ENCODE results near the gene NPTXR. TPM values are rescaled to one million over a fixed set of nuclear protein-coding genes. Genes with fewer than 3 reads are reported as not detected.

NPTXR gene
- total RNA-seq, 1 experiment from 2014 or later, result 129 TPM

- intact Hi-C loops (cut with micrococcal nuclease; ENCODE audit: unreplicated experiment), result no loop called here
- Histone ChIP-seq H3K27ac (ENCODE audit: low read depth, low read length, poor library complexity, severe bottlenecking) (no peak overlapping the region), H3K27me3 (replicated peaks; ENCODE audit: insufficient read depth, low read depth, low read length, poor library complexity) (no peaks in the 10 kb centered on the region), H3K4me3 (ENCODE audit: low read depth, low read length, poor library complexity, severe bottlenecking) (no peak overlapping the region), H3K4me1 (ENCODE audit: insufficient read depth, low read length, poor library complexity, severe bottlenecking) (peaks cover 10% of the 10 kb centered on the region), H3K36me3 (ENCODE audit: insufficient read depth, low read length, poor library complexity, severe bottlenecking) (peaks cover 40% of the 10 kb centered on the region), H3K9me3 (ENCODE audit: low read depth, low read length, poor library complexity, severe bottlenecking) (no peaks in the 10 kb centered on the region)
- CTCF ChIA-PET, result no interaction called here
- TF ChIP-seq EZH2 (IDR thresholded peaks at IDR 0.05; ENCODE audit: borderline replicate concordance, low read depth, low read length, poor library complexity, severe bottlenecking), result no peak
- TF ChIP-seq, protein P1, sequence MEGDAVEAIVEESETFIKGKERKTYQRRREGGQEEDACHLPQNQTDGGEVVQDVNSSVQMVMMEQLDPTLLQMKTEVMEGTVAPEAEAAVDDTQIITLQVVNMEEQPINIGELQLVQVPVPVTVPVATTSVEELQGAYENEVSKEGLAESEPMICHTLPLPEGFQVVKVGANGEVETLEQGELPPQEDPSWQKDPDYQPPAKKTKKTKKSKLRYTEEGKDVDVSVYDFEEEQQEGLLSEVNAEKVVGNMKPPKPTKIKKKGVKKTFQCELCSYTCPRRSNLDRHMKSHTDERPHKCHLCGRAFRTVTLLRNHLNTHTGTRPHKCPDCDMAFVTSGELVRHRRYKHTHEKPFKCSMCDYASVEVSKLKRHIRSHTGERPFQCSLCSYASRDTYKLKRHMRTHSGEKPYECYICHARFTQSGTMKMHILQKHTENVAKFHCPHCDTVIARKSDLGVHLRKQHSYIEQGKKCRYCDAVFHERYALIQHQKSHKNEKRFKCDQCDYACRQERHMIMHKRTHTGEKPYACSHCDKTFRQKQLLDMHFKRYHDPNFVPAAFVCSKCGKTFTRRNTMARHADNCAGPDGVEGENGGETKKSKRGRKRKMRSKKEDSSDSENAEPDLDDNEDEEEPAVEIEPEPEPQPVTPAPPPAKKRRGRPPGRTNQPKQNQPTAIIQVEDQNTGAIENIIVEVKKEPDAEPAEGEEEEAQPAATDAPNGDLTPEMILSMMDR (conservative IDR thresholded peaks at IDR 0.05; ENCODE audit: low read depth, low read length), result no peak
- POLR2A ChIA-PET (ENCODE audit: low non-redundant PET), result no interaction called here
- no peak for DNase-seq (ENCODE audit: low spot score)
- BruUV-seq (replicated peaks), result no TSS peak
Measured at GRCh38 chr22:38830845-38831108, 13.1 kb downstream of the NPTXR start.

GRCh38 chr22:38830026-38830844, 13.6 kb downstream of the NPTXR start:
- H3K9me3 ChIP-seq (ENCODE audit: low read depth, low read length, poor library complexity, severe bottlenecking), result no peaks in the 10 kb centered on the region
- ChIA-PET CTCF (interaction anchor here (0.6 kb wide), 1 partner anchor 111 kb away, joined by 14 read pairs; no protein-coding TSS in a partner anchor), POLR2A (ENCODE audit: low non-redundant PET) (no interaction called here)
- TF ChIP-seq EZH2 (IDR thresholded peaks at IDR 0.05; ENCODE audit: borderline replicate concordance, low read depth, low read length, poor library complexity, severe bottlenecking), result no peak
- TF ChIP-seq, protein P1 (conservative IDR thresholded peaks at IDR 0.05; ENCODE audit: low read depth, low read length), result no peak
- H3K4me3 ChIP-seq (ENCODE audit: low read depth, low read length, poor library complexity, severe bottlenecking), result no peak overlapping the region
- no TSS peak for BruUV-seq (replicated peaks)
- DNase-seq (ENCODE audit: low spot score), result no peak
- peaks cover 10% of the 10 kb centered on the region for H3K4me1 ChIP-seq (ENCODE audit: insufficient read depth, low read length, poor library complexity, severe bottlenecking)
- intact Hi-C loops (cut with micrococcal nuclease; ENCODE audit: unreplicated experiment), result no loop called here
- no peak overlapping the region for H3K27ac ChIP-seq (ENCODE audit: low read depth, low read length, poor library complexity, severe bottlenecking)
- no peaks in the 10 kb centered on the region for H3K27me3 ChIP-seq (replicated peaks; ENCODE audit: insufficient read depth, low read depth, low read length, poor library complexity)
- peaks cover 37% of the 10 kb centered on the region for H3K36me3 ChIP-seq (ENCODE audit: insufficient read depth, low read length, poor library complexity, severe bottlenecking)

DNA sequence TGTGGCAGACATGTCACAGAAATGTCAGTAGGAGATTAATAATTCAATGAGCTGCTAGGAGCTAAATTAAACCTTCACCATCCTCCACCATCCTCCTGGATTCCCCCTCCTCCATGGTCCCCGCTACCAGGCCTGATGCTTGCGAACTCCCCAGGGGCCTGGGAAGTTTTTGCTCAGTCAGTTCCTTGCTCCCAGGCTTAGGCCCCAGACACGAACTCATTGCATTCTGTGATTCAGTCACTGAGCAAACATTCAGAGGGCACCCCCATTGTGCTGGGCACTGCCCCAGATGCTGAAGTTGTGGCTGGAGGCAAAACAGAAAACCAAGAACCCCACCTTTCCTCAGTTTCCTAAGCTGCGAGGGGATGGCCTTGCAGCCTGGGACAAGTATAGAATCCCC, 14.3 kb downstream of the NPTXR start:
- no TSS peak for BruUV-seq (replicated peaks)
- POLR2A ChIA-PET (ENCODE audit: low non-redundant PET), result no interaction called here
- intact Hi-C loops (cut with micrococcal nuclease; ENCODE audit: unreplicated experiment), result no loop called here

More for the DNA sequence above, 14.3 kb downstream of the NPTXR start:
- H3K36me3 ChIP-seq (ENCODE audit: insufficient read depth, low read length, poor library complexity, severe bottlenecking), result peaks cover 34% of the 10 kb centered on the region
- peaks cover 10% of the 10 kb centered on the region for H3K4me1 ChIP-seq (ENCODE audit: insufficient read depth, low read length, poor library complexity, severe bottlenecking)
- CTCF ChIA-PET, result no interaction called here
- DNase-seq (ENCODE audit: low spot score), result no peak
- TF ChIP-seq EZH2 (IDR thresholded peaks at IDR 0.05; ENCODE audit: borderline replicate concordance, low read depth, low read length, poor library complexity, severe bottlenecking), result no peak
- TF ChIP-seq, protein P1 (conservative IDR thresholded peaks at IDR 0.05; ENCODE audit: low read depth, low read length), result no peak
- H3K27me3 ChIP-seq (replicated peaks; ENCODE audit: insufficient read depth, low read depth, low read length, poor library complexity), result no peaks in the 10 kb centered on the region
- H3K4me3 ChIP-seq (ENCODE audit: low read depth, low read length, poor library complexity, severe bottlenecking), result no peak overlapping the region
- H3K9me3 ChIP-seq (ENCODE audit: low read depth, low read length, poor library complexity, severe bottlenecking), result no peaks in the 10 kb centered on the region
- H3K27ac ChIP-seq (ENCODE audit: low read depth, low read length, poor library complexity, severe bottlenecking), result no peak overlapping the region
